ENCODE measurements around the gene CATSPERD. TPM values are rescaled to one million over a fixed set of nuclear protein-coding genes. Genes with fewer than 3 reads are reported as not detected.

Gene CATSPERD
- total and polyA plus RNA-seq, 9 of the 15 experiments (the other 6 are each of a cell fraction or from before 2014, with no cell fraction given): not detected

DNA sequence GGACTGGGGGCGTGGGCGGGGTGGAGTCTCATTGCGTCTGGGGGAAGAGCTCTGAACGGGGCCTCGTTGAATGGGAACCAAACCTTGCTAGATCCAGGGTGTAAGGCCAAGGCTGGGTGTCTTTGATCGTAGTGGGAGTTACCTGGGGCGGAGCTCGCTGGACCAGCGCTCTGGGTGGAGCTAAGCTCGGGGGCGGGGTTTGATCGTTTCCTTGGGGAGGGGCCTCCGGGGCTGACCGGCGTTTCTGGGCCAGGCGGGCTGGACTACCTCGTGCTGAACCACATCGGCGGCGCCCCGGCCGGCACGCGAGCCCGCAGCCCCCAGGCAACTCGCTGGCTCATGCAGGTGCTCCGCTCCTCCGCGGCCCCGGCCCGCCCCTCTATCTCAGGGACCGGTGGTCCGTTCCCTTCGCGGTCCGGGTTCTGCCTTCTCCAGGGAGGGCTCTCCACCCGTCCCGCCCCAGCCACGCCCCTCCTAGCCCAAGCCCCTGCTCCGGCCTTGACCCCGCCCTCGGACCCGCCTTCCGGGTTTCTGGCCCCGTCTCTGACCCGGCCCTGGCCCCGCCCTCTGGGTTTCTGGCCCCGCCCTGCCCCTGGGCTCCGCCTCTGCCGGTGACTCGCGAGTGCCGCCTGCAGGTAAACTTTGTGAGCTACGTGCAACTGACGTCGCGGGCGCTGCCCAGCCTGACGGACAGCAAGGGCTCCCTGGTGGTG, 33.6 kb upstream of the CATSPERD start (continued):
- no peak for TF ChIP-seq ZZZ3 (IDR thresholded peaks at IDR 0.05)
- no peak for TF ChIP-seq PTRF (tag; IDR thresholded peaks at IDR 0.05)
- TF ChIP-seq TCF7L2 (IDR thresholded peaks at IDR 0.05; ENCODE audit: low read depth, low read length): no peak
- peak; percentile 66 for TF ChIP-seq RBFOX2 (IDR thresholded peaks at IDR 0.05; ENCODE audit: low read depth, low read length)
- no peak for TF ChIP-seq SREBF2 (CRISPR knock-in tag; IDR thresholded peaks at IDR 0.05)
- TF ChIP-seq, protein P1, sequence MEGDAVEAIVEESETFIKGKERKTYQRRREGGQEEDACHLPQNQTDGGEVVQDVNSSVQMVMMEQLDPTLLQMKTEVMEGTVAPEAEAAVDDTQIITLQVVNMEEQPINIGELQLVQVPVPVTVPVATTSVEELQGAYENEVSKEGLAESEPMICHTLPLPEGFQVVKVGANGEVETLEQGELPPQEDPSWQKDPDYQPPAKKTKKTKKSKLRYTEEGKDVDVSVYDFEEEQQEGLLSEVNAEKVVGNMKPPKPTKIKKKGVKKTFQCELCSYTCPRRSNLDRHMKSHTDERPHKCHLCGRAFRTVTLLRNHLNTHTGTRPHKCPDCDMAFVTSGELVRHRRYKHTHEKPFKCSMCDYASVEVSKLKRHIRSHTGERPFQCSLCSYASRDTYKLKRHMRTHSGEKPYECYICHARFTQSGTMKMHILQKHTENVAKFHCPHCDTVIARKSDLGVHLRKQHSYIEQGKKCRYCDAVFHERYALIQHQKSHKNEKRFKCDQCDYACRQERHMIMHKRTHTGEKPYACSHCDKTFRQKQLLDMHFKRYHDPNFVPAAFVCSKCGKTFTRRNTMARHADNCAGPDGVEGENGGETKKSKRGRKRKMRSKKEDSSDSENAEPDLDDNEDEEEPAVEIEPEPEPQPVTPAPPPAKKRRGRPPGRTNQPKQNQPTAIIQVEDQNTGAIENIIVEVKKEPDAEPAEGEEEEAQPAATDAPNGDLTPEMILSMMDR (IDR thresholded peaks at IDR 0.05 in 2 of 3, conservative IDR thresholded peaks at IDR 0.05 in 1 of 3; ENCODE audit: insufficient read depth in 2 of 3, low read depth in 1 of 3, low read length in 3 of 3): peak; percentile 80 to 96 (median 95)
- TF ChIP-seq HDAC2 (IDR thresholded peaks at IDR 0.05): no peak
- TF ChIP-seq, protein P2, sequence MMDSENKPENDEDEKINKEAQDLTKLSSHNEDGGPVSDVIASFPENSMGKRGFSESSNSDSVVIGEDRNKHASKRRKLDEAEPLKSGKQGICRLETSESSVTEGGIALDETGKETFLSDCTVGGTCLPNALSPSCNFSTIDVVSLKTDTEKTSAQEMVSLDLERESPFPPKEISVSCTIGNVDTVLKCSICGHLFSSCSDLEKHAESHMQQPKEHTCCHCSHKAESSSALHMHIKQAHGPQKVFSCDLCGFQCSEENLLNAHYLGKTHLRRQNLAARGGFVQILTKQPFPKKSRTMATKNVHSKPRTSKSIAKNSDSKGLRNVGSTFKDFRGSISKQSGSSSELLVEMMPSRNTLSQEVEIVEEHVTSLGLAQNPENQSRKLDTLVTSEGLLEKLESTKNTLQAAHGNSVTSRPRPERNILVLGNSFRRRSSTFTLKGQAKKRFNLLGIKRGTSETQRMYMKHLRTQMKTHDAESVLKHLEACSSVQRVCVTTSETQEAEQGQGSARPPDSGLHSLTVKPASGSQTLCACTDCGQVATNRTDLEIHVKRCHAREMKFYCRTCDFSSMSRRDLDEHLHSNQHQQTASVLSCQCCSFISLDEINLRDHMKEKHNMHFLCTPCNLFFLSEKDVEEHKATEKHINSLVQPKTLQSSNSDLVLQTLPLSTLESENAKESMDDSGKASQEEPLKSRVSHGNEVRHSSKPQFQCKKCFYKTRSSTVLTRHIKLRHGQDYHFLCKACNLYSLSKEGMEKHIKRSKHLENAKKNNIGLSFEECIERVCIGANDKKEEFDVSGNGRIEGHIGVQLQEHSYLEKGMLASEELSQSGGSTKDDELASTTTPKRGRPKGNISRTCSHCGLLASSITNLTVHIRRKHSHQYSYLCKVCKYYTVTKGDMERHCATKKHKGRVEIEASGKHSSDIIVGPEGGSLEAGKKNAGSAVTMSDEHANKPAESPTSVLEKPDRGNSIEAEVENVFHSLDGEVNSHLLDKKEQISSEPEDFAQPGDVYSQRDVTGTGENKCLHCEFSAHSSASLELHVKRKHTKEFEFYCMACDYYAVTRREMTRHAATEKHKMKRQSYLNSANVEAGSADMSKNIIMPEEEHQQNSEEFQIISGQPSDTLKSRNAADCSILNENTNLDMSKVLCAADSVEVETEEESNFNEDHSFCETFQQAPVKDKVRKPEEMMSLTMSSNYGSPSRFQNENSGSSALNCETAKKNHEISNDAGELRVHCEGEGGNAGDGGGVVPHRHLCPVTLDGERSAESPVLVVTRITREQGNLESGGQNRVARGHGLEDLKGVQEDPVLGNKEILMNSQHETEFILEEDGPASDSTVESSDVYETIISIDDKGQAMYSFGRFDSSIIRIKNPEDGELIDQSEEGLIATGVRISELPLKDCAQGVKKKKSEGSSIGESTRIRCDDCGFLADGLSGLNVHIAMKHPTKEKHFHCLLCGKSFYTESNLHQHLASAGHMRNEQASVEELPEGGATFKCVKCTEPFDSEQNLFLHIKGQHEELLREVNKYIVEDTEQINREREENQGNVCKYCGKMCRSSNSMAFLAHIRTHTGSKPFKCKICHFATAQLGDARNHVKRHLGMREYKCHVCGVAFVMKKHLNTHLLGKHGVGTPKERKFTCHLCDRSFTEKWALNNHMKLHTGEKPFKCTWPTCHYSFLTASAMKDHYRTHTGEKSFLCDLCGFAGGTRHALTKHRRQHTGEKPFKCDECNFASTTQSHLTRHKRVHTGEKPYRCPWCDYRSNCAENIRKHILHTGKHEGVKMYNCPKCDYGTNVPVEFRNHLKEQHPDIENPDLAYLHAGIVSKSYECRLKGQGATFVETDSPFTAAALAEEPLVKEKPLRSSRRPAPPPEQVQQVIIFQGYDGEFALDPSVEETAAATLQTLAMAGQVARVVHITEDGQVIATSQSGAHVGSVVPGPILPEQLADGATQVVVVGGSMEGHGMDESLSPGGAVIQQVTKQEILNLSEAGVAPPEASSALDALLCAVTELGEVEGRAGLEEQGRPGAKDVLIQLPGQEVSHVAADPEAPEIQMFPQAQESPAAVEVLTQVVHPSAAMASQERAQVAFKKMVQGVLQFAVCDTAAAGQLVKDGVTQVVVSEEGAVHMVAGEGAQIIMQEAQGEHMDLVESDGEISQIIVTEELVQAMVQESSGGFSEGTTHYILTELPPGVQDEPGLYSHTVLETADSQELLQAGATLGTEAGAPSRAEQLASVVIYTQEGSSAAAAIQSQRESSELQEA (IDR thresholded peaks at IDR 0.05; ENCODE audit: low read depth): no peak
- no peak for TF ChIP-seq ARNT (IDR thresholded peaks at IDR 0.05)
- TF ChIP-seq ARID1B (IDR thresholded peaks at IDR 0.05): no peak
- TF ChIP-seq NCOR1 (IDR thresholded peaks at IDR 0.05): no peak
- TF ChIP-seq, protein P3, sequence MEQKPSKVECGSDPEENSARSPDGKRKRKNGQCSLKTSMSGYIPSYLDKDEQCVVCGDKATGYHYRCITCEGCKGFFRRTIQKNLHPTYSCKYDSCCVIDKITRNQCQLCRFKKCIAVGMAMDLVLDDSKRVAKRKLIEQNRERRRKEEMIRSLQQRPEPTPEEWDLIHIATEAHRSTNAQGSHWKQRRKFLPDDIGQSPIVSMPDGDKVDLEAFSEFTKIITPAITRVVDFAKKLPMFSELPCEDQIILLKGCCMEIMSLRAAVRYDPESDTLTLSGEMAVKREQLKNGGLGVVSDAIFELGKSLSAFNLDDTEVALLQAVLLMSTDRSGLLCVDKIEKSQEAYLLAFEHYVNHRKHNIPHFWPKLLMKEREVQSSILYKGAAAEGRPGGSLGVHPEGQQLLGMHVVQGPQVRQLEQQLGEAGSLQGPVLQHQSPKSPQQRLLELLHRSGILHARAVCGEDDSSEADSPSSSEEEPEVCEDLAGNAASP (IDR thresholded peaks at IDR 0.05): no peak

Measured in K562 (cell line).